ENCODE measurements around the gene KMT2D.

Gene KMT2D

GRCh38 chr12:49060237-49061156 lies at the start of gene KMT2D:
Gene KMT2D, minus strand, starts transcription at chr12:49060794. Its CDS starts 5,470 bp downstream, at chr12:49055324.
- DNase-seq, result no peak

- no peak for DNase-seq
These were observed 49.3 kb upstream of the KMT2D start for GRCh38 chr12:49109641-49110463.

GRCh38 chr12:49108958-49109404 lies 48.4 kb upstream of the KMT2D start:
- DNase-seq, result no peak

- DNase-seq, result no peak
These were observed 45.0 kb upstream of the KMT2D start for GRCh38 chr12:49105504-49106084.

GRCh38 chr12:49104822-49105221 lies 44.2 kb upstream of the KMT2D start:
- no peak for DNase-seq

GRCh38 chr12:49100380-49100779 lies 39.8 kb upstream of the KMT2D start:
- DNase-seq, result no peak

- DNase-seq, result no peak
These were observed 38.1 kb upstream of the KMT2D start for GRCh38 chr12:49098703-49099102.

- DNase-seq, result no peak
These were observed 37.4 kb upstream of the KMT2D start for GRCh38 chr12:49098035-49098451.

- DNase-seq, result no peak
These were observed 36.8 kb upstream of the KMT2D start for GRCh38 chr12:49097381-49097780.

GRCh38 chr12:49094975-49095365 lies 34.4 kb upstream of the KMT2D start:
- DNase-seq, result no peak

GRCh38 chr12:49094160-49094974 lies 33.8 kb upstream of the KMT2D start, which contains the start of gene DHH:
Gene DHH, minus strand, starts transcription at chr12:49094801. Its CDS starts 289 bp downstream, at chr12:49094512.
- no peak for DNase-seq

GRCh38 chr12:49093792-49094159 lies 33.2 kb upstream of the KMT2D start:
- no peak for DNase-seq

- no peak for DNase-seq
These were observed 32.3 kb upstream of the KMT2D start for GRCh38 chr12:49092816-49093406.

- DNase-seq, result no peak
These were observed 31.7 kb upstream of the KMT2D start for GRCh38 chr12:49092086-49092815.

GRCh38 chr12:49091836-49092085 lies 31.2 kb upstream of the KMT2D start:
- no peak for DNase-seq

- no peak for DNase-seq
These were observed 30.7 kb upstream of the KMT2D start for GRCh38 chr12:49091056-49091835.

- no peak for DNase-seq
These were observed 29.5 kb upstream of the KMT2D start for GRCh38 chr12:49089821-49090773.

- no peak for DNase-seq
These were observed 28.3 kb upstream of the KMT2D start for GRCh38 chr12:49088932-49089330.

GRCh38 chr12:49088150-49088931 lies 27.7 kb upstream of the KMT2D start:
- DNase-seq, result no peak
